Endothelial cell of umbilical vein (primary cell): ENCODE measurements around the gene UQCR10.

Source experiments
- EZH2 ChIP-seq: IDR thresholded peaks from 2 replicates; pipeline ENCODE4 v1.6.1; 2012; ENCODE audit warnings: borderline replicate concordance, low read depth, mild to moderate bottlenecking, moderate library complexity, low read length, inconsistent platforms; ENCODE audit not compliant: severe bottlenecking
- GATA2 ChIP-seq: IDR thresholded peaks from 2 replicates; pipeline ENCODE4 v1.7.0; 2011; ENCODE audit warnings: low read depth, mild to moderate bottlenecking, moderate library complexity, mixed read lengths, low read length; ENCODE audit not compliant: insufficient read length, insufficient read depth
- JUN ChIP-seq: IDR thresholded peaks from 2 replicates; pipeline ENCODE4 v1.6.1; 2011; ENCODE audit warnings: borderline replicate concordance, low read depth; ENCODE audit not compliant: insufficient read length, insufficient read depth
- MYC ChIP-seq: IDR thresholded peaks from one replicate; pipeline ENCODE4 v1.6.1; 2011; ENCODE audit warnings: mild to moderate bottlenecking, low read depth, low read length
- POLR2A ChIP-seq: IDR thresholded peaks from 2 replicates; pipeline ENCODE4 v1.6.1; 2012; ENCODE audit warnings: low read depth, mild to moderate bottlenecking, control low read depth, low read length
- POLR2AphosphoS5 ChIP-seq: IDR thresholded peaks from 2 replicates; pipeline ENCODE4 v1.6.1; 2012; ENCODE audit warnings: low read depth, mild to moderate bottlenecking, control low read depth, low read length, moderate library complexity; ENCODE audit not compliant: insufficient read depth
- TF ChIP-seq, protein P1 (sequence below), 2 donors: IDR thresholded peaks; 1 replicate in 1 of 2; 2 replicates in 1 of 2; pipeline ENCODE4 v1.5.1; 2011; ENCODE audit warnings: low read length in 2 of 2, mild to moderate bottlenecking in 2 of 2, moderate library complexity in 2 of 2, control low read depth in 1 of 2, inconsistent platforms in 1 of 2, low read depth in 1 of 2; ENCODE audit not compliant: insufficient read depth in 1 of 2; ENCODE audit errors: extremely low read depth in 1 of 2
- TF ChIP-seq, protein P2 (sequence below): IDR thresholded peaks from 2 replicates; pipeline ENCODE4 v1.6.1; 2011; ENCODE audit not compliant: insufficient read depth, insufficient read length

DNA sequence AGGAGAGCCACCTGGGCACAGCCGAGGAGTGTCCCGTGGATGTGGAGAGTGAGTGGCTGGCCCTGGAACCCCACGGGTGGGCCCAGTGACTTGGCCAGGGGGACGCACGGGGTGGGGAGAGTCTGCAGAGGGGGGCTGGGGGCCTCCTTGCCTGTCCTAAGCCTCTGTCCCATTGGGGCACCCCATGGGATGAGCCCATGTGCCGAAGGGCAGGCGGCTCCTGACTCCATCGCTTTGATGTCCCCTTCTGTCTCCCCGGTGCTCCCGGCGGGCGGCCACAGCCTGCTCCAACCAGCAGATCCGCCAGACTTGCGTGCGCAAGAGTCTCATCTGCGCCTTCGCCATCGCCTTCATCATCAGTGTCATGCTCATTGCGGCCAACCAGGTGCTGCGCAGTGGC, 38.0 kb upstream of the UQCR10 start:
- TF ChIP-seq POLR2AphosphoS5 (no peak), POLR2A (no peak), GATA2 (no peak), EZH2 (no peak), JUN (no peak), MYC (no peak)
- TF ChIP-seq, protein P1, sequence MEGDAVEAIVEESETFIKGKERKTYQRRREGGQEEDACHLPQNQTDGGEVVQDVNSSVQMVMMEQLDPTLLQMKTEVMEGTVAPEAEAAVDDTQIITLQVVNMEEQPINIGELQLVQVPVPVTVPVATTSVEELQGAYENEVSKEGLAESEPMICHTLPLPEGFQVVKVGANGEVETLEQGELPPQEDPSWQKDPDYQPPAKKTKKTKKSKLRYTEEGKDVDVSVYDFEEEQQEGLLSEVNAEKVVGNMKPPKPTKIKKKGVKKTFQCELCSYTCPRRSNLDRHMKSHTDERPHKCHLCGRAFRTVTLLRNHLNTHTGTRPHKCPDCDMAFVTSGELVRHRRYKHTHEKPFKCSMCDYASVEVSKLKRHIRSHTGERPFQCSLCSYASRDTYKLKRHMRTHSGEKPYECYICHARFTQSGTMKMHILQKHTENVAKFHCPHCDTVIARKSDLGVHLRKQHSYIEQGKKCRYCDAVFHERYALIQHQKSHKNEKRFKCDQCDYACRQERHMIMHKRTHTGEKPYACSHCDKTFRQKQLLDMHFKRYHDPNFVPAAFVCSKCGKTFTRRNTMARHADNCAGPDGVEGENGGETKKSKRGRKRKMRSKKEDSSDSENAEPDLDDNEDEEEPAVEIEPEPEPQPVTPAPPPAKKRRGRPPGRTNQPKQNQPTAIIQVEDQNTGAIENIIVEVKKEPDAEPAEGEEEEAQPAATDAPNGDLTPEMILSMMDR (IDR thresholded peaks at IDR 0.05; ENCODE audit: extremely low read depth in 1 of 2, insufficient read depth in 1 of 2, low read depth in 1 of 2, low read length in 2 of 2), result no peak
- TF ChIP-seq, protein P2, sequence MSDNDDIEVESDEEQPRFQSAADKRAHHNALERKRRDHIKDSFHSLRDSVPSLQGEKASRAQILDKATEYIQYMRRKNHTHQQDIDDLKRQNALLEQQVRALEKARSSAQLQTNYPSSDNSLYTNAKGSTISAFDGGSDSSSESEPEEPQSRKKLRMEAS, result no peak
